HepG2 (cell line): Measurements from ENCODE around the gene SV2A. TPM values are rescaled to one million over a fixed set of nuclear protein-coding genes. Genes with fewer than 3 reads are reported as not detected.

Experiments used
- GATA4 ChIP-seq: sonication (generic); IDR thresholded peaks from 2 replicates; pipeline ENCODE4 v1.6.1; 2016; ENCODE audit warnings: antibody characterized with exemption, low read depth, borderline replicate concordance
- GFI1 ChIP-seq: sonication (generic); formaldehyde crosslinking; IDR thresholded peaks from 2 replicates; pipeline ENCODE4 v1.5.0; 2020; ENCODE audit warnings: missing genetic modification reagents, mild to moderate bottlenecking, borderline replicate concordance
- HIVEP1 ChIP-seq: sonication (generic); formaldehyde crosslinking; IDR thresholded peaks from 2 replicates; pipeline ENCODE4 v1.4.0; 2020; ENCODE audit warnings: mild to moderate bottlenecking, missing genetic modification reagents
- HMG20B ChIP-seq: conservative IDR thresholded peaks from 2 replicates; pipeline ENCODE4 v1.6.1; 2016; ENCODE audit warnings: missing genetic modification reagents, missing compliant biosample characterization
- MED8 ChIP-seq: sonication (generic); formaldehyde crosslinking; IDR thresholded peaks from 2 replicates; pipeline ENCODE4 v1.8.1; 2023; ENCODE audit warnings: mild to moderate bottlenecking, missing genetic modification reagents; ENCODE audit not compliant: insufficient replicate concordance
- NFIC ChIP-seq: IDR thresholded peaks from 2 replicates; pipeline ENCODE4 v1.6.1; 2012; ENCODE audit warnings: mild to moderate bottlenecking, low read length, inconsistent platforms
- PHF8 ChIP-seq: sonication (generic); formaldehyde crosslinking; IDR thresholded peaks from 2 replicates; pipeline ENCODE4 v1.5.0; 2020; ENCODE audit warnings: missing genetic modification reagents
- POLR2G ChIP-seq: fragments of 200-400 bp; formaldehyde crosslinking; IDR thresholded peaks from 2 replicates; pipeline ENCODE4 v1.6.1; 2018; ENCODE audit warnings: mild to moderate bottlenecking, low read depth, low read length, moderate library complexity
- ZNF3 ChIP-seq: IDR thresholded peaks from 2 replicates; pipeline ENCODE4 v1.7.0; 2017; ENCODE audit warnings: inconsistent platforms
- ZNF724P ChIP-seq: sonication (generic); formaldehyde crosslinking; IDR thresholded peaks from 2 replicates; pipeline ENCODE4 v1.8.0; 2022; ENCODE audit warnings: missing genetic modification reagents, borderline replicate concordance
- ZNF879 ChIP-seq: sonication (generic); formaldehyde crosslinking; IDR thresholded peaks from 2 replicates; pipeline ENCODE4 v1.8.1; 2023; ENCODE audit warnings: missing genetic modification reagents
- polyA plus RNA-seq, 8 experiments: library from polyadenylated mRNA; depleted of rRNA in 3 of 8; stranded (reverse) in 7 of 8; unstranded in 1 of 8; fragments of >200 nt; fragmentation: Illumina TruSeq in 4 of 8; extraction: Trizol in 4 of 8; gene quantifications; 2 replicates each; pipeline versions ENCODE4 v1.2.1 to v1.2.3, GENCODE V29; 2011 to 2016; ENCODE audit warnings: low read depth in 4 of 8, missing spikeins in 1 of 8, mixed read lengths in 1 of 8; ENCODE audit not compliant: insufficient read depth in 1 of 8
- total RNA-seq, 5 experiments: library from RNA; depleted of rRNA; stranded (reverse); fragments of >200 nt; fragmentation: Illumina TruSeq; extraction: Trizol; gene quantifications; 2 replicates each; pipeline ENCODE4 v1.2.3, GENCODE V29; 2016; ENCODE audit warnings: low read depth in 1 of 5
- TF ChIP-seq, protein P1 (sequence below): IDR thresholded peaks from 2 replicates; pipeline ENCODE4 v1.6.1; 2018; ENCODE audit warnings: missing genetic modification reagents, mild to moderate bottlenecking, missing compliant biosample characterization
- TF ChIP-seq, protein P2 (sequence below): sonication (generic); formaldehyde crosslinking; IDR thresholded peaks from 2 replicates; pipeline ENCODE4 v1.4.0; 2020; ENCODE audit warnings: missing genetic modification reagents
- TF ChIP-seq, protein P3 (sequence below): sonication (generic); formaldehyde crosslinking; IDR thresholded peaks from 2 replicates; pipeline ENCODE4 v1.8.0; 2022; ENCODE audit warnings: mild to moderate bottlenecking, missing genetic modification reagents, moderate library complexity

SV2A gene
- total and polyA plus RNA-seq, 2 of the 13 experiments (the other 11 are each of a cell fraction or from before 2014, with no cell fraction given), result 0.84 to 1.9 TPM

DNA sequence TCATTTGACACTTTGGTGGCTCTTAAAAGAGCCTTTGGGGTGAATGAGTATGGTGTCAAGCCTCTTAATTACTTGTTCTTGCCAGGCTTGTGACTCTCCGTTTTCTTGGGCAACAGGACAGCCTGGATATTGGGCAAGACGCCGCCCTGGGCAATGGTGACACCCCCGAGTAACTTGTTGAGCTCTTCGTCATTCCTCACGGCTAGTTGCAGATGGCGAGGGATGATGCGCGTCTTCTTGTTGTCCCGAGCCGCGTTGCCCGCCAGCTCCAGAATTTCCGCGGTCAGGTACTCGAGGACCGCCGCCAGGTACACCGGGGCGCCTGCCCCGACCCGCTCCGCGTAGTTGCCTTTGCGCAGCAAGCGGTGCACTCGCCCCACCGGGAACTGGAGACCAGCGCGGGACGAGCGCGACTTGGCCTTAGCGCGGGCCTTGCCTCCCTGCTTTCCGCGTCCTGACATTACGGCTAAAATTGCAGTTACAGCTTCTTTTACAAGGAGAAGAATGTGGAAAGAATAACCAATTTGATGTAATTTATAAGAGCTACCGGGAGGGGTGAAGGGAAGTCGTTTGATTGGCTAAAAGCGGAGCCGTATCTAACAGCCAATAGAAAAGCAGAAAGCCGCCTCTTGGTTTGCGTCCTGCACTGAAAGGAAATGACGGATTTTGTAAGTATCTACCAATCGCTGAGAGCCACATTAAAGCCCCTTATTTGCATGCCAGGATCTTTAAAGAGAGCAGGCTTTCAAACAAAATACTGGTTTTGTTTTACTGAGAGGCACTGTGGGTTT lies 30.0 kb downstream of the SV2A start (continued):
- TF ChIP-seq HMG20B (CRISPR knock-in tag) (0 out of 2 replicates have a peak, but pooled peaks have one; percentile 7), ZNF724P (CRISPR knock-in tag) (peak; percentile 22; the same call in 1 of the 2 replicates), ZNF3 (no peak), PHF8 (CRISPR knock-in tag) (peak; percentile 60; the same call in 1 of the 2 replicates), NFIC (peak; percentile 25; the same call in 1 of the 2 replicates), POLR2G (peak; percentile 81), MED8 (CRISPR knock-in tag) (peak; percentile 63), ZNF879 (CRISPR knock-in tag) (no peak), HIVEP1 (0 out of 2 replicates have a peak, but pooled peaks have one; percentile 25), GFI1 (CRISPR knock-in tag) (0 out of 2 replicates have a peak, but pooled peaks have one; percentile 13), GATA4 (0 out of 2 replicates have a peak, but pooled peaks have one; percentile 15)
- TF ChIP-seq, protein P1, sequence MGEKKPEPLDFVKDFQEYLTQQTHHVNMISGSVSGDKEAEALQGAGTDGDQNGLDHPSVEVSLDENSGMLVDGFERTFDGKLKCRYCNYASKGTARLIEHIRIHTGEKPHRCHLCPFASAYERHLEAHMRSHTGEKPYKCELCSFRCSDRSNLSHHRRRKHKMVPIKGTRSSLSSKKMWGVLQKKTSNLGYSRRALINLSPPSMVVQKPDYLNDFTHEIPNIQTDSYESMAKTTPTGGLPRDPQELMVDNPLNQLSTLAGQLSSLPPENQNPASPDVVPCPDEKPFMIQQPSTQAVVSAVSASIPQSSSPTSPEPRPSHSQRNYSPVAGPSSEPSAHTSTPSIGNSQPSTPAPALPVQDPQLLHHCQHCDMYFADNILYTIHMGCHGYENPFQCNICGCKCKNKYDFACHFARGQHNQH (CRISPR knock-in tag), result no peak
- TF ChIP-seq, protein P2, sequence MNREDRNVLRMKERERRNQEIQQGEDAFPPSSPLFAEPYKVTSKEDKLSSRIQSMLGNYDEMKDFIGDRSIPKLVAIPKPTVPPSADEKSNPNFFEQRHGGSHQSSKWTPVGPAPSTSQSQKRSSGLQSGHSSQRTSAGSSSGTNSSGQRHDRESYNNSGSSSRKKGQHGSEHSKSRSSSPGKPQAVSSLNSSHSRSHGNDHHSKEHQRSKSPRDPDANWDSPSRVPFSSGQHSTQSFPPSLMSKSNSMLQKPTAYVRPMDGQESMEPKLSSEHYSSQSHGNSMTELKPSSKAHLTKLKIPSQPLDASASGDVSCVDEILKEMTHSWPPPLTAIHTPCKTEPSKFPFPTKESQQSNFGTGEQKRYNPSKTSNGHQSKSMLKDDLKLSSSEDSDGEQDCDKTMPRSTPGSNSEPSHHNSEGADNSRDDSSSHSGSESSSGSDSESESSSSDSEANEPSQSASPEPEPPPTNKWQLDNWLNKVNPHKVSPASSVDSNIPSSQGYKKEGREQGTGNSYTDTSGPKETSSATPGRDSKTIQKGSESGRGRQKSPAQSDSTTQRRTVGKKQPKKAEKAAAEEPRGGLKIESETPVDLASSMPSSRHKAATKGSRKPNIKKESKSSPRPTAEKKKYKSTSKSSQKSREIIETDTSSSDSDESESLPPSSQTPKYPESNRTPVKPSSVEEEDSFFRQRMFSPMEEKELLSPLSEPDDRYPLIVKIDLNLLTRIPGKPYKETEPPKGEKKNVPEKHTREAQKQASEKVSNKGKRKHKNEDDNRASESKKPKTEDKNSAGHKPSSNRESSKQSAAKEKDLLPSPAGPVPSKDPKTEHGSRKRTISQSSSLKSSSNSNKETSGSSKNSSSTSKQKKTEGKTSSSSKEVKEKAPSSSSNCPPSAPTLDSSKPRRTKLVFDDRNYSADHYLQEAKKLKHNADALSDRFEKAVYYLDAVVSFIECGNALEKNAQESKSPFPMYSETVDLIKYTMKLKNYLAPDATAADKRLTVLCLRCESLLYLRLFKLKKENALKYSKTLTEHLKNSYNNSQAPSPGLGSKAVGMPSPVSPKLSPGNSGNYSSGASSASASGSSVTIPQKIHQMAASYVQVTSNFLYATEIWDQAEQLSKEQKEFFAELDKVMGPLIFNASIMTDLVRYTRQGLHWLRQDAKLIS (CRISPR knock-in tag), result peak; percentile 96
- TF ChIP-seq, protein P3, sequence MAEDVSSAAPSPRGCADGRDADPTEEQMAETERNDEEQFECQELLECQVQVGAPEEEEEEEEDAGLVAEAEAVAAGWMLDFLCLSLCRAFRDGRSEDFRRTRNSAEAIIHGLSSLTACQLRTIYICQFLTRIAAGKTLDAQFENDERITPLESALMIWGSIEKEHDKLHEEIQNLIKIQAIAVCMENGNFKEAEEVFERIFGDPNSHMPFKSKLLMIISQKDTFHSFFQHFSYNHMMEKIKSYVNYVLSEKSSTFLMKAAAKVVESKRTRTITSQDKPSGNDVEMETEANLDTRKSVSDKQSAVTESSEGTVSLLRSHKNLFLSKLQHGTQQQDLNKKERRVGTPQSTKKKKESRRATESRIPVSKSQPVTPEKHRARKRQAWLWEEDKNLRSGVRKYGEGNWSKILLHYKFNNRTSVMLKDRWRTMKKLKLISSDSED (CRISPR knock-in tag), result no peak
